Neutrophil (primary cell): ENCODE results near the gene APOC4.
"Not testable (repeated sequence)": the region's sequence is repeated elsewhere in the genome, so short reads cannot be mapped to it uniquely, and the experiment has no call there.

ENCODE experiments used
- H3K27ac ChIP-seq: fragments of 200-600 bp; sonication (generic); 2 replicates; pipeline ENCODE4 v1.5.1; 2016; ENCODE audit warnings: mild to moderate bottlenecking, moderate library complexity
- H3K27me3 ChIP-seq: fragments of 200-600 bp; sonication (generic); 2 replicates; pipeline ENCODE4 v1.6.0; 2016; ENCODE audit warnings: mild to moderate bottlenecking
- H3K36me3 ChIP-seq: fragments of 200-600 bp; sonication (generic); 2 replicates; pipeline ENCODE4 v1.5.1; 2017
- H3K4me1 ChIP-seq, 2 experiments: fragments of 200-600 bp in 1 of 2; sonication (generic) in 1 of 2; 1 replicate in 1 of 2; 2 replicates in 1 of 2; pipeline versions ENCODE4 v1.5.1 to v1.6.1; 2013 to 2016; ENCODE audit warnings: low read depth in 1 of 2, low read length in 1 of 2, mild to moderate bottlenecking in 1 of 2, moderate library complexity in 1 of 2; ENCODE audit not compliant: control insufficient read depth in 1 of 2, insufficient read depth in 1 of 2
- H3K4me3 ChIP-seq, 2 experiments: fragments of 200-600 bp in 1 of 2; sonication (generic) in 1 of 2; 1 replicate in 1 of 2; 2 replicates in 1 of 2; pipeline ENCODE4 v1.5.1; 2013 to 2016; ENCODE audit warnings: low read depth in 1 of 2, low read length in 1 of 2, mild to moderate bottlenecking in 1 of 2, moderate library complexity in 1 of 2
- H3K9me3 ChIP-seq: fragments of 200-600 bp; sonication (generic); 2 replicates; pipeline ENCODE4 v1.5.1; 2016
- CTCF ChIP-seq: fragments of 200-600 bp; sonication (generic); IDR thresholded peaks from 2 replicates; pipeline ENCODE4 v1.5.1; 2016; ENCODE audit warnings: antibody characterized with exemption

APOC4 gene

GRCh38 chr19:44912854-44913253 is 29.2 kb upstream of the APOC4 start:
- Histone ChIP-seq H3K9me3 (no peaks in the 10 kb centered on the region), H3K27me3 (peaks cover 42% of the 10 kb centered on the region), H3K36me3 (no peaks in the 10 kb centered on the region), H3K4me1 (peaks cover 9 to 11% of the 10 kb centered on the region in 2 experiments), H3K4me3 (no peak overlapping the region), H3K27ac (no peak overlapping the region)
- no peak for TF ChIP-seq CTCF

- not testable (repeated sequence) for H3K9me3 ChIP-seq, H3K4me3 ChIP-seq, H3K27ac ChIP-seq, H3K36me3 ChIP-seq
- Histone ChIP-seq H3K27me3 (peaks cover 42% of the 10 kb centered on the region), H3K4me1 (peaks cover 9 to 11% of the 10 kb centered on the region in 2 experiments)
Measured at GRCh38 chr19:44913512-44914432, 28.3 kb upstream of the APOC4 start.

GRCh38 chr19:44914433-44915206 is 27.4 kb upstream of the APOC4 start, which contains the start of gene APOC1:
Gene APOC1 (plus strand): TSS chr19:44914608. CDS start chr19:44914892, 284 bp downstream.
- H3K9me3 ChIP-seq, H3K27ac ChIP-seq, H3K36me3 ChIP-seq: not testable (repeated sequence)
- peaks cover 9 to 11% of the 10 kb centered on the region in 2 experiments for H3K4me1 ChIP-seq
- H3K4me3 ChIP-seq: peak within 1 kb of the TSS; percentile 51 to 62
- peaks cover 42% of the 10 kb centered on the region for H3K27me3 ChIP-seq

GRCh38 chr19:44924243-44924725 is 17.8 kb upstream of the APOC4 start:
- TF ChIP-seq CTCF: no peak
- Histone ChIP-seq H3K27me3 (no peaks in the 10 kb centered on the region), H3K9me3 (no peaks in the 10 kb centered on the region)

GRCh38 chr19:44925114-44925891 is 16.7 kb upstream of the APOC4 start:
- Histone ChIP-seq H3K36me3 (no peaks in the 10 kb centered on the region), H3K27ac (no peak overlapping the region), H3K4me3 (no peak overlapping the region), H3K27me3 (no peaks in the 10 kb centered on the region), H3K9me3 (no peaks in the 10 kb centered on the region), H3K4me1 (peaks cover 7 to 15% of the 10 kb centered on the region in 2 experiments)
- TF ChIP-seq CTCF: no peak

More at GRCh38 chr19:44924243-44924725, 17.8 kb upstream of the APOC4 start:
- H3K27ac ChIP-seq: no peak overlapping the region
- H3K4me1 ChIP-seq: peaks cover 7 to 15% of the 10 kb centered on the region in 2 experiments
- H3K4me3 ChIP-seq: no peak overlapping the region
- H3K36me3 ChIP-seq: no peaks in the 10 kb centered on the region

- not testable (repeated sequence) for H3K27ac ChIP-seq, H3K9me3 ChIP-seq, H3K4me3 ChIP-seq, H3K36me3 ChIP-seq, H3K27me3 ChIP-seq
- H3K4me1 ChIP-seq: peaks cover 7 to 15% of the 10 kb centered on the region in 2 experiments
Measured at GRCh38 chr19:44926245-44927077, 15.6 kb upstream of the APOC4 start.
